Thyroid gland (tissue), 4 donors: ENCODE data around the gene PRH1.

Experiments
- POLR2A ChIP-seq, 2 donors: fragments of 450-650 bp; IDR thresholded peaks; one replicate each; pipeline ENCODE4 v1.6.1; 2017; ENCODE audit warnings: antibody characterized with exemption in 2 of 2, mild to moderate bottlenecking in 2 of 2, moderate library complexity in 1 of 2
- TF ChIP-seq, protein P1 (sequence below), 6 experiments: fragments of 200-600 bp in 3 of 6; fragments of 450-650 bp in 3 of 6; sonication (generic) in 3 of 6; IDR thresholded peaks; one replicate each; pipeline ENCODE4 v1.5.1; 2016 to 2019; ENCODE audit warnings: antibody characterized with exemption in 6 of 6, mild to moderate bottlenecking in 2 of 6, inconsistent platforms in 1 of 6, moderate library complexity in 1 of 6

DNA sequence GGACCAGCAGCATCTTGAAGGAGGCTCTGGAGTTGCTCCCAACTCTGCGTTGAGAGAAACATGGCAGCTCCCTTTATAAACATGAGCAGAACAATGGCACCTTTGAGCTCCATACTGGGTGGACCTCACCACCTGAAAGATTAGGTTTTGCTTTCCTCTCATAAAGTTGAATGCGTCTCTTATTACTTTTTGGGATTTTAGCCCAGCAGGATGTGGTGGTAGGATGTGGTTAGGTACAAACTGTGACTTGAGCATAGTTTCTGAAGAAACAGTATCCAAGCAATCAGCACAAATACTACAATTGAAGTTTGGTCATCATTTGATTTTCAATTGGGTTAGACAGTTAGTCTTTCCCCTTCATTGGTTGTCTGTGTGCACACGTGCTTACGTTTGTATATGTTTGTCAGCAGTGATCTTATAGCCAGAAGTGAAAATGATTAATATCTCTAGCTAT lies 34.6 kb downstream of the PRH1 start, which contains the start of gene PRR4:
- TF ChIP-seq, protein P1, sequence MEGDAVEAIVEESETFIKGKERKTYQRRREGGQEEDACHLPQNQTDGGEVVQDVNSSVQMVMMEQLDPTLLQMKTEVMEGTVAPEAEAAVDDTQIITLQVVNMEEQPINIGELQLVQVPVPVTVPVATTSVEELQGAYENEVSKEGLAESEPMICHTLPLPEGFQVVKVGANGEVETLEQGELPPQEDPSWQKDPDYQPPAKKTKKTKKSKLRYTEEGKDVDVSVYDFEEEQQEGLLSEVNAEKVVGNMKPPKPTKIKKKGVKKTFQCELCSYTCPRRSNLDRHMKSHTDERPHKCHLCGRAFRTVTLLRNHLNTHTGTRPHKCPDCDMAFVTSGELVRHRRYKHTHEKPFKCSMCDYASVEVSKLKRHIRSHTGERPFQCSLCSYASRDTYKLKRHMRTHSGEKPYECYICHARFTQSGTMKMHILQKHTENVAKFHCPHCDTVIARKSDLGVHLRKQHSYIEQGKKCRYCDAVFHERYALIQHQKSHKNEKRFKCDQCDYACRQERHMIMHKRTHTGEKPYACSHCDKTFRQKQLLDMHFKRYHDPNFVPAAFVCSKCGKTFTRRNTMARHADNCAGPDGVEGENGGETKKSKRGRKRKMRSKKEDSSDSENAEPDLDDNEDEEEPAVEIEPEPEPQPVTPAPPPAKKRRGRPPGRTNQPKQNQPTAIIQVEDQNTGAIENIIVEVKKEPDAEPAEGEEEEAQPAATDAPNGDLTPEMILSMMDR (IDR thresholded peaks at IDR 0.05) = no peak
- TF ChIP-seq POLR2A (IDR thresholded peaks at IDR 0.05) = no peak
